HCT116 (cell line): ENCODE data around the gene RASL11B. TPM values are rescaled to one million over a fixed set of nuclear protein-coding genes. Genes with fewer than 3 reads are reported as not detected.

Experiments used
- ATAC-seq: fragments of 200-7000 bp; cut with Tn5 transposase; 2 replicates; pipeline ENCODE4 v1.9.1; 2020; ENCODE audit warnings: mild to moderate bottlenecking, moderate library complexity
- BruUV-seq: library from RNA; stranded (reverse); fragments of 400-500 nt; replicated peaks from 2 replicates; lab custom pipeline; 2021; lab: Mats Ljungman, UMichigan
- CTCF ChIA-PET: fragments of 300-600 bp; sonication (Branson Sonifier 250); formaldehyde crosslinking; loops from one replicate; lab custom pipeline; 2021; ENCODE audit warnings: antibody characterized with exemption; lab: Charles Lee
- POLR2A ChIA-PET: fragments of 300-600, 350-600 bp; sonication (Branson Sonifier 250); formaldehyde crosslinking; loops from one replicate; lab custom pipeline; 2021; ENCODE audit warnings: antibody characterized with exemption; lab: Charles Lee
- RAD21 ChIA-PET, 2 experiments: fragments of 300-600 bp; sonication (Branson Sonifier 250); formaldehyde crosslinking; loops; one replicate each; lab custom pipeline; 2023; ENCODE audit warnings: low total read pairs in 2 of 2; ENCODE audit not compliant: uncharacterized antibody in 2 of 2, unreplicated experiment in 2 of 2, low non-redundant PET in 1 of 2; lab: Charles Lee
- DNase-seq: peaks from one replicate; pipeline ENCODE4 v3.0.0-alpha.2; 2010; ENCODE audit warnings: low read depth, low spot score
- H2AFZ ChIP-seq: fragments of 200-600 bp; shearing (Covaris generic), sonication (generic); 2 replicates; pipeline ENCODE4 v1.6.1; 2017; ENCODE audit warnings: low read depth, mixed run types, mixed read lengths, antibody characterized with exemption, low read length; ENCODE audit not compliant: poor library complexity, severe bottlenecking
- H3K27ac ChIP-seq: 2 replicates; pipeline ENCODE4 v1.5.1; 2012; ENCODE audit warnings: low read depth, low read length
- H3K27me3 ChIP-seq: fragments of 200-600 bp; sonication (generic); 2 replicates; pipeline ENCODE4 v1.6.1; 2016; ENCODE audit warnings: mixed run types, low read length, mixed read lengths; ENCODE audit not compliant: insufficient read depth
- H3K36me3 ChIP-seq, 2 experiments: fragments of 200-500 bp in 1 of 2; fragments of 200-600 bp in 1 of 2; sonication (Bioruptor generic) in 1 of 2; sonication (generic) in 1 of 2; 2 replicates each; pipeline versions ENCODE4 v1.5.1 to v1.6.1; 2014 to 2016; ENCODE audit warnings: low read length in 2 of 2, inconsistent platforms in 1 of 2, mixed read lengths in 1 of 2, mixed run types in 1 of 2; ENCODE audit not compliant: insufficient read depth in 2 of 2, control insufficient read depth in 1 of 2
- H3K4me1 ChIP-seq, 2 experiments: fragments of 200-600 bp in 1 of 2; sonication (generic) in 1 of 2; 2 replicates each; pipeline versions ENCODE4 v1.5.1 to v1.6.1; 2012 to 2017; ENCODE audit warnings: low read length in 2 of 2, inconsistent platforms in 1 of 2, mild to moderate bottlenecking in 1 of 2, mixed read lengths in 1 of 2, mixed run types in 1 of 2, moderate library complexity in 1 of 2; ENCODE audit not compliant: insufficient read depth in 2 of 2, control insufficient read depth in 1 of 2
- H3K4me2 ChIP-seq: fragments of 200-600 bp; sonication (generic); 2 replicates; pipeline ENCODE4 v1.6.1; 2017; ENCODE audit warnings: mixed run types, low read length, mixed read lengths
- H3K4me3 ChIP-seq, 2 experiments: fragments of 200-600 bp in 1 of 2; sonication (generic) in 1 of 2; replicated peaks in 1 of 2; 2 replicates each; pipeline ENCODE4 v1.5.1; 2011 to 2016; ENCODE audit warnings: low read length in 2 of 2, control low read depth in 1 of 2, low read depth in 1 of 2, mild to moderate bottlenecking in 1 of 2, mixed read lengths in 1 of 2, mixed run types in 1 of 2
- H3K79me2 ChIP-seq: fragments of 200-600 bp; sonication (generic); 2 replicates; pipeline ENCODE4 v1.6.1; 2017; ENCODE audit warnings: mild to moderate bottlenecking, mixed run types, low read length, moderate library complexity, mixed read lengths; ENCODE audit not compliant: insufficient read depth
- H3K9ac ChIP-seq: fragments of 200-600 bp; sonication (generic); 2 replicates; pipeline ENCODE4 v1.6.1; 2016; ENCODE audit warnings: low read length, mixed read lengths
- H3K9me2 ChIP-seq: fragments of 200-600 bp; sonication (generic), shearing (Covaris generic); 2 replicates; pipeline ENCODE4 v1.6.1; 2017; ENCODE audit warnings: mixed run types, mild to moderate bottlenecking, moderate library complexity; ENCODE audit not compliant: insufficient read depth
- H3K9me3 ChIP-seq, 2 experiments: fragments of 200-500 bp in 1 of 2; fragments of 200-600 bp in 1 of 2; sonication (Bioruptor generic) in 1 of 2; sonication (generic) in 1 of 2; 2 replicates each; pipeline ENCODE4 v1.6.1; 2014 to 2017; ENCODE audit warnings: low read length in 2 of 2, mixed read lengths in 2 of 2, inconsistent platforms in 1 of 2, low read depth in 1 of 2, mild to moderate bottlenecking in 1 of 2, mixed run types in 1 of 2, moderate library complexity in 1 of 2; ENCODE audit not compliant: control insufficient read depth in 1 of 2, insufficient read depth in 1 of 2
- H4K20me1 ChIP-seq: fragments of 200-600 bp; sonication (generic), shearing (Covaris generic); 2 replicates; pipeline ENCODE4 v1.6.1; 2017; ENCODE audit warnings: mixed run types, mild to moderate bottlenecking, moderate library complexity; ENCODE audit not compliant: insufficient read depth
- CBX3 ChIP-seq: IDR thresholded peaks from 2 replicates; pipeline ENCODE4 v1.6.1; 2012; ENCODE audit warnings: low read depth
- EGR1 ChIP-seq: IDR thresholded peaks from 2 replicates; pipeline ENCODE4 v1.6.1; 2012; ENCODE audit warnings: low read depth
- ELF1 ChIP-seq: IDR thresholded peaks from 2 replicates; pipeline ENCODE4 v1.6.1; 2012; ENCODE audit warnings: low read depth, borderline replicate concordance
- FOSL1 ChIP-seq: IDR thresholded peaks from 2 replicates; pipeline ENCODE4 v1.6.1; 2012; ENCODE audit warnings: low read depth
- JUND ChIP-seq: IDR thresholded peaks from 2 replicates; pipeline ENCODE4 v1.6.1; 2012
- RAD21 ChIP-seq: IDR thresholded peaks from 2 replicates; pipeline ENCODE4 v1.6.1; 2012; ENCODE audit warnings: low read depth, mild to moderate bottlenecking
- SIN3A ChIP-seq: IDR thresholded peaks from 2 replicates; pipeline ENCODE4 v1.6.1; 2012; ENCODE audit warnings: low read depth
- SP1 ChIP-seq: IDR thresholded peaks from 2 replicates; pipeline ENCODE4 v1.6.1; 2012; ENCODE audit warnings: low read depth
- intact Hi-C: fragments of 100-400 bp; cut with micrococcal nuclease; formaldehyde crosslinking; loops from 2 replicates; pipeline ENCODE4 v1.10.0; 2022
- total RNA-seq: library from RNA; stranded (reverse); gene quantifications from one replicate; pipeline ENCODE4 v1.2.1, GENCODE V29; 2021; ENCODE audit not compliant: unreplicated experiment
- TF ChIP-seq, protein P1 (sequence below): IDR thresholded peaks from 2 replicates; pipeline ENCODE4 v1.6.1; 2012; ENCODE audit warnings: low read depth
- TF ChIP-seq, protein P2 (sequence below): IDR thresholded peaks from 2 replicates; pipeline ENCODE4 v1.6.1; 2012
- TF ChIP-seq, protein P3 (sequence below): IDR thresholded peaks from 2 replicates; pipeline ENCODE4 v1.6.1; 2012

Gene RASL11B
- total RNA-seq, 1 experiment from 2014 or later, result 0.34 TPM

DNA sequence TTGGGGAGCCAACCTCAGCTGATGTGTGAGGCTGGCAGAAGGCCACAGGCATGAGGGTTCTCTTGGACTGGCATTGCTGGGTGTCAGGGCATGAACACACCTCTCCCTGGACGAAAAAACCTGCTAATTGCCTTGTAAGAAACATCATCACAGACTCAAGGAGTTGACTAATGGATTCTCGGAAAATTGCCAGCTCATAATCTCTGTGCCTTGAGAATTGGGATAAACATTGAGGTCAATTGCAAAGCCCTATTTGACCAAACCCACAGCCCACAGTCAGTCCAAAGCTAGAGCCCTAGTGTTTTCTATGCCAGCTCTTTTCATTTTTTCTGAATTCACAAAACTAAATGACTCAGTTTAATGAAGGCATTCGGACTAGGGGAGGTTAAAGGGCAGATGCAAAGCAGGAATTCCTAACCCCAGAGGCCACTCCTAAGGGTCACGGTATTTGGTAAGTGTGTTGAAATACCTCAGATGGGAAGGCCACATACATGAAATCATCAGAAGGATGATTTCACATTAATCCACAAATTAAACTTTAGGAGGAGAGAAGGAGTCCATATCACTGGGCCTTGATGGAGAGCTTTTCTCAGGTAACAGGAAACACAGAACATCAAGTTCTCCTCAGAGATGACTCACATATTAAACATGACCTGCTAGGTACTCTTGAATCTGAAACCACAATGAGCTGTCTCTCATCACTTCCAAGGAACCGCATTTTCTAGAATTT lies 39.0 kb upstream of the RASL11B start:
- ChIA-PET CTCF (no interaction called here), RAD21 (no interaction called here), POLR2A (no interaction called here)
- Histone ChIP-seq H2AFZ (no peak overlapping the region), H3K9ac (no peak overlapping the region), H3K9me3 (no peaks in the 10 kb centered on the region), H3K4me1 (peaks cover 18 to 38% of the 10 kb centered on the region in 2 experiments), H3K9me2 (no peaks in the 10 kb centered on the region), H3K4me3 (0 out of 4 replicates have a peak overlapping the region, but pooled peaks of 1 of the 2 experiments have one; percentile 2), H3K79me2 (no peaks in the 10 kb centered on the region), H3K27me3 (no peaks in the 10 kb centered on the region), H4K20me1 (no peaks in the 10 kb centered on the region), H3K27ac (peak overlapping the region; percentile 67), H3K36me3 (no peaks in the 10 kb centered on the region), H3K4me2 (peak overlapping the region; percentile 54)
- intact Hi-C loops, result no loop called here
- DNase-seq, result peak; percentile 54
- TF ChIP-seq JUND (peak; percentile 70; the same call in 1 of the 2 replicates), ELF1 (no peak), CBX3 (peak; percentile 78; the same call in 1 of the 2 replicates), EGR1 (no peak), SIN3A (no peak), RAD21 (no peak; the same call in 1 of the 2 replicates), FOSL1 (peak; percentile 74), SP1 (peak; percentile 60)
- TF ChIP-seq, protein P1, sequence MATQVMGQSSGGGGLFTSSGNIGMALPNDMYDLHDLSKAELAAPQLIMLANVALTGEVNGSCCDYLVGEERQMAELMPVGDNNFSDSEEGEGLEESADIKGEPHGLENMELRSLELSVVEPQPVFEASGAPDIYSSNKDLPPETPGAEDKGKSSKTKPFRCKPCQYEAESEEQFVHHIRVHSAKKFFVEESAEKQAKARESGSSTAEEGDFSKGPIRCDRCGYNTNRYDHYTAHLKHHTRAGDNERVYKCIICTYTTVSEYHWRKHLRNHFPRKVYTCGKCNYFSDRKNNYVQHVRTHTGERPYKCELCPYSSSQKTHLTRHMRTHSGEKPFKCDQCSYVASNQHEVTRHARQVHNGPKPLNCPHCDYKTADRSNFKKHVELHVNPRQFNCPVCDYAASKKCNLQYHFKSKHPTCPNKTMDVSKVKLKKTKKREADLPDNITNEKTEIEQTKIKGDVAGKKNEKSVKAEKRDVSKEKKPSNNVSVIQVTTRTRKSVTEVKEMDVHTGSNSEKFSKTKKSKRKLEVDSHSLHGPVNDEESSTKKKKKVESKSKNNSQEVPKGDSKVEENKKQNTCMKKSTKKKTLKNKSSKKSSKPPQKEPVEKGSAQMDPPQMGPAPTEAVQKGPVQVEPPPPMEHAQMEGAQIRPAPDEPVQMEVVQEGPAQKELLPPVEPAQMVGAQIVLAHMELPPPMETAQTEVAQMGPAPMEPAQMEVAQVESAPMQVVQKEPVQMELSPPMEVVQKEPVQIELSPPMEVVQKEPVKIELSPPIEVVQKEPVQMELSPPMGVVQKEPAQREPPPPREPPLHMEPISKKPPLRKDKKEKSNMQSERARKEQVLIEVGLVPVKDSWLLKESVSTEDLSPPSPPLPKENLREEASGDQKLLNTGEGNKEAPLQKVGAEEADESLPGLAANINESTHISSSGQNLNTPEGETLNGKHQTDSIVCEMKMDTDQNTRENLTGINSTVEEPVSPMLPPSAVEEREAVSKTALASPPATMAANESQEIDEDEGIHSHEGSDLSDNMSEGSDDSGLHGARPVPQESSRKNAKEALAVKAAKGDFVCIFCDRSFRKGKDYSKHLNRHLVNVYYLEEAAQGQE, result no peak
- TF ChIP-seq, protein P2, sequence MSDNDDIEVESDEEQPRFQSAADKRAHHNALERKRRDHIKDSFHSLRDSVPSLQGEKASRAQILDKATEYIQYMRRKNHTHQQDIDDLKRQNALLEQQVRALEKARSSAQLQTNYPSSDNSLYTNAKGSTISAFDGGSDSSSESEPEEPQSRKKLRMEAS, result no peak
- TF ChIP-seq, protein P3, sequence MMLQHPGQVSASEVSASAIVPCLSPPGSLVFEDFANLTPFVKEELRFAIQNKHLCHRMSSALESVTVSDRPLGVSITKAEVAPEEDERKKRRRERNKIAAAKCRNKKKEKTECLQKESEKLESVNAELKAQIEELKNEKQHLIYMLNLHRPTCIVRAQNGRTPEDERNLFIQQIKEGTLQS, result no peak
- ATAC-seq, result peak; percentile 84
- no TSS peak for BruUV-seq
